Retina (tissue), 1 donor: ENCODE results near the gene AFAP1L2.
A peak's percentile ranks its signal among the peaks of the same experiment; 100 is the strongest.

Experiments used
- DNase-seq: peaks from one replicate; pipeline ENCODE4 v3.0.0-alpha.2; 2016

The AFAP1L2 gene

GRCh38 chr10:114308531-114309363 lies 95.6 kb downstream of the AFAP1L2 start:
- peak; percentile 45 for DNase-seq

GRCh38 chr10:114307731-114308130 lies 96.6 kb downstream of the AFAP1L2 start:
- no peak for DNase-seq

- DNase-seq: no peak
Observed at GRCh38 chr10:114306116-114306973, 98.0 kb downstream of the AFAP1L2 start.

GRCh38 chr10:114305521-114305925 lies 98.8 kb downstream of the AFAP1L2 start:
- no peak for DNase-seq

GRCh38 chr10:114304571-114305421 lies 99.5 kb downstream of the AFAP1L2 start:
- DNase-seq: peak; percentile 90

GRCh38 chr10:114304017-114304570 lies 100.2 kb downstream of the AFAP1L2 start:
- peak; percentile 89 for DNase-seq

- DNase-seq: no peak
Observed at GRCh38 chr10:114303556-114303955, 100.7 kb downstream of the AFAP1L2 start.

GRCh38 chr10:114301951-114302710 lies 102.2 kb downstream of the AFAP1L2 start:
- DNase-seq: peak; percentile 57

GRCh38 chr10:114301177-114301576 lies 103.1 kb downstream of the AFAP1L2 start:
- no peak for DNase-seq

DNA sequence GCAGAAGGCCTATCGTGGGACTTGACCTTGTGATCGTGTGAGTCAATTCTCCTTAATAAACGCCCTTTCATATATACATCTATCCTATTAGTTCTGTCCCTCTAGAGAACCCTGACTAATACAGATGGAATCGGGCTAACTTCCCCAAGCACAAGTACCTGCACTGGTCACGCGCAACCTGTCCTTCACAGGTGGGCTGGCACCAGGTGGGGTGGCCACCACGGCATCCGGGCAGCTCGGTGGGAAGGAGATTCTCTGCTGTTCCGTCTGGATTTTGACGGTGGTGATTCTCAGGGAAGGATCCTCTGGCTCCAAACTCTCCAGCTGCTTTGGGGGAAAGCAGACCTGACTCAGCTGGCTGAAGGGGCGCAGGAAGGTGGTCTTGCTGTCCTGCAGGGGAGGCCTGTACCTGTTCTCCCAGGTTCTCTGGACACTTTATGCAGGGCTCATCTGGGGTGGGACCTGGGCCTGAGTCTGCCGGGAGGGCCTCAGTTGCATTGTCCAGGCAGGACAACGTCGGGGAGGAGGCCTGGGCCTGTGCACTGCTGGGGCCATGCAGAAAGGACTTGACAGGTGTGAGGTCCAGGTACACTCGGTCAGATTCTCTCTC lies 104.2 kb downstream of the AFAP1L2 start:
- no peak for DNase-seq

DNA sequence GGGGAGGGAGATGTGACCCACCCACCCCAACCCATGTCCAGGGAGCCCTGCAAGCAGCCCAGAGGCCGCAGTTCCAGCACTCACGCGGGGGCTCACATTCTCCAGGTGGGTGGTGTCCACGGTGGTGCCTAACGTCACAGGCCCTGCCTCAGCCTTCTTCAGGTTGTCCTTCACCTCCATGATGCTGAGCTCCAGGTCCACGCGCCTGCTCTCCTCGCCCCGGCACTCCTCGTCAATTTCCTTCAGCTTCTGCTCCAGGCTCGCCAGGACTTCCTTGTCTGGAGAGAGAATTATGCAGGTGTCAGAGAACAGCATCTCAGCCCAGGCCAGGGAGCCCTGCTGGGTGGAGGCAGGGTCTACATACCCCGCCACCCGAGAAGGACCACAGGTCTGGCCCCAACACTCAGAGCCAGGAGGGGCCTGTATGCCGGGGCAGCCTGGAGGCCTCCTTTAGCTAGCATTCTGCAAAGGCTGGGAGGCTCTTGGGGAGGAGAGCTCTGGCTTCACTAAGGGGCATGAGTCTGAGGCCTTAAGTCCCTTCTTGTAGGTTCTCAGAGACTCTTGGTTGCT lies 107.1 kb downstream of the AFAP1L2 start:
- no peak for DNase-seq

DNA sequence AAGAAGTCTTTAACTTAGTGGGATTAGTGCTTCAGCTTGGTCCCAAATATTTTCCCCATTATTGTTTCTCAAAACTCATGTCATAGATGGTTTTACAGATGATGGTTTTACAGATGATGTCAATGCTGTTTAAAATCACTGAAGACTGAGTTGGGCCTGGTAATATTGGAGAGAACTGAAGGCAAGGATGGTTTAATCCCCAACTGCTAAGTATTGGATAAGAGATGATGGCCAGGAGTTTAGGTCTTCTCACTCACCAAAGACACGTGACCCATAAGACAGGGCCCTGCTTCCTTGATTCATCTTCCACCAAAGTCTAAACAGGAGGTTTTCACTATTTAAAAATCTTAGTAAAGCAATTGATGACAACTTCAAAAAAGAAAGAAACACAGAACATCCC lies 108.9 kb downstream of the AFAP1L2 start:
- DNase-seq: no peak

DNA sequence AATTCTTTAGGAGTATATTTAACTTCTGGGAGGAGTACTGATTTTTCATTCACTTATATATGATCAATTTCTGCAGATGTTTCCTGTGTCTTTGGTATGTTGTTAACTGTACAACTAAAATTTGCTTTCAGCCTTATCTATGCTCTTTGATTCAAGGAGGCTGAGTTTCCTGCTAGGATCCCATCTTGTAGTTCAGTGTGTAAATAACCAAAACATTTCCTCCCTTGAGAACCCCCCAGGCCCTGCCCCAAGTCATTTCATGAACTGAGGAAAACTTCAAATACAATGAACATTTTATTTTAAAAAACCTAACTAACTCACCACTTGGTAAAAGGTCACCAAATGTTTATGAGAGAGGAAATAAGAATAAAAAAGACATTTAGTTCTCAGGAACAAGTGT lies 109.8 kb downstream of the AFAP1L2 start:
- no peak for DNase-seq

- no peak for DNase-seq
Observed at GRCh38 chr10:114293075-114293474, 111.2 kb downstream of the AFAP1L2 start.

DNA sequence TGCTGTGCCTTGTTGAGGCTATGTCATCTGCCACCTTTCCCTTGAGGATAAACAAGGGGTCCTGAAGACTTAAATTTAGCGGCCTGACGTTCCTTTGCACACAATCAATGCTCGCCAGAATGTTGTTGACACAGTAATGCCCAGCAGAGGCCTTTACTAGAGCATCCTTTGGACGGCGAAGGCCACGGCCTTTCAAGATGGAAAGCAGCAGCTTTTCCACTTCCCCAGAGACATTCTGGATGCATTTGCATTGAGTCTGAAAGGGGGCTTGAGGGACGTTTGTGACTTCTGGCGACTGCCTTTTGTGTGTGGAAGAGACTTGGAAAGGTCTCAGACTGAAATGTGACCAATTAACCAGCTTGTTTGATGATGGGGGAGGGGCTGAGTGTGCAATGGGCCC lies 112.8 kb downstream of the AFAP1L2 start:
- DNase-seq: no peak

- no peak for DNase-seq
Observed at GRCh38 chr10:114291076-114291475, 113.2 kb downstream of the AFAP1L2 start.

DNA sequence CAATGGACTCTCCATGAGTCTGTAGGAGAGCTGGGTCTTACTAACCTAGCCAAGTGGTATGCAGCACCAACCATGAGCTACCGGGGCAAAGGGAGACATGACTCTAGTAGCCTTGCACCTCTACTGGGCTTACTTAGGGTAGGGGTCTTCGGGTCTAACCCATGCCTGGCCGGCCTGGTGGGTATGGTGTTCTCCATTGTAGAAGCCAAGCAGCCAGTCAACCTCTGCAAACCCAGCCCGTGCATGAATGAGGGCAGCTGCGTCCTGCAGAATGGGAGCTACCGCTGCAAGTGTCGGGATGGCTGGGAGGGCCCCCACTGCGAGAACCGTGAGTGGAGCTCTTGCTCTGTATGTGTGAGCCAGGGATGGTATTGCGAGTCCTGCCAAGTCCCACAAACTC lies 114.3 kb downstream of the AFAP1L2 start:
- DNase-seq: no peak

GRCh38 chr10:114289096-114289436 lies 115.2 kb downstream of the AFAP1L2 start:
- no peak for DNase-seq

GRCh38 chr10:114288424-114289095 lies 115.7 kb downstream of the AFAP1L2 start:
- DNase-seq: no peak

DNA sequence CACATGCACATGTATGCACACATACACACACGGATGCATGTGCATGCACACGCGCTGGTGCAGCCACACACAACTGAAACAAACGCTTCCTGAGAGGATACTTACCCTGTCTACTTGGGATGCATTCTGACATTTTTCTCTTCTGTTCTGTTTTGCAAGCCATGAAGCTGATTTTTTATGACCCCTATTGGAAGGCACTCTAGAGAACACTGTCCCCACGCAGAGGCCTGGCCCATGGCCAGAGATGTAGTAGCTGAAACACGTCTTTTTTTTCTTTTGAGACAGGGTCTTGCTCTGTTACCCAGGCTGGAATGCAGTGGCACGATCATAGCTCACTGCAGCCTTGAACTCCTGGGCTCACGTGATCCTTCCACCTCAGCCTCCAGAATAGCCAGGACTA lies 117.4 kb downstream of the AFAP1L2 start:
- no peak for DNase-seq
